Parathyroid adenoma (tissue), 2 donors: ENCODE measurements around the gene RIN3.

Source experiments
- H2AFZ ChIP-seq: fragments of 300-600 bp; sonication (generic); one replicate; pipeline ENCODE4 v1.7.0; 2017; ENCODE audit warnings: antibody characterized with exemption, mild to moderate bottlenecking
- H3K27ac ChIP-seq: fragments of 300-600 bp; sonication (generic); one replicate; pipeline ENCODE4 v1.7.0; 2017
- H3K27me3 ChIP-seq: fragments of 300-600 bp; sonication (generic); one replicate; pipeline ENCODE4 v1.7.0; 2017; ENCODE audit warnings: low read length; ENCODE audit not compliant: control insufficient read depth, insufficient read depth
- H3K36me3 ChIP-seq: fragments of 300-600 bp; sonication (generic); one replicate; pipeline ENCODE4 v1.7.0; 2017; ENCODE audit warnings: low read length; ENCODE audit not compliant: control insufficient read depth, insufficient read depth
- H3K4me1 ChIP-seq: fragments of 300-600 bp; sonication (generic); one replicate; pipeline ENCODE4 v1.7.0; 2017; ENCODE audit warnings: control low read depth
- H3K4me2 ChIP-seq: fragments of 300-600 bp; sonication (generic); one replicate; pipeline ENCODE4 v1.7.0; 2017; ENCODE audit warnings: low read length
- H3K4me3 ChIP-seq: fragments of 300-600 bp; sonication (generic); one replicate; pipeline ENCODE4 v1.7.0; 2017; ENCODE audit warnings: low read depth, low read length
- H3K79me2 ChIP-seq: fragments of 300-600 bp; sonication (generic); one replicate; pipeline ENCODE4 v1.7.0; 2017; ENCODE audit warnings: control low read depth
- H3K9ac ChIP-seq: fragments of 300-600 bp; sonication (generic); one replicate; pipeline ENCODE4 v1.7.0; 2017; ENCODE audit warnings: mild to moderate bottlenecking
- H3K9me3 ChIP-seq: fragments of 300-600 bp; sonication (generic); one replicate; pipeline ENCODE4 v1.7.0; 2017; ENCODE audit warnings: low read length; ENCODE audit not compliant: control insufficient read depth
- TF ChIP-seq, protein P1 (sequence below): fragments of 300-600 bp; sonication (generic); IDR thresholded peaks from one replicate; pipeline ENCODE4 v1.7.0; 2017; ENCODE audit warnings: antibody characterized with exemption, mild to moderate bottlenecking
- donor health status: primary hyperparathyroidism.

The RIN3 gene

DNA sequence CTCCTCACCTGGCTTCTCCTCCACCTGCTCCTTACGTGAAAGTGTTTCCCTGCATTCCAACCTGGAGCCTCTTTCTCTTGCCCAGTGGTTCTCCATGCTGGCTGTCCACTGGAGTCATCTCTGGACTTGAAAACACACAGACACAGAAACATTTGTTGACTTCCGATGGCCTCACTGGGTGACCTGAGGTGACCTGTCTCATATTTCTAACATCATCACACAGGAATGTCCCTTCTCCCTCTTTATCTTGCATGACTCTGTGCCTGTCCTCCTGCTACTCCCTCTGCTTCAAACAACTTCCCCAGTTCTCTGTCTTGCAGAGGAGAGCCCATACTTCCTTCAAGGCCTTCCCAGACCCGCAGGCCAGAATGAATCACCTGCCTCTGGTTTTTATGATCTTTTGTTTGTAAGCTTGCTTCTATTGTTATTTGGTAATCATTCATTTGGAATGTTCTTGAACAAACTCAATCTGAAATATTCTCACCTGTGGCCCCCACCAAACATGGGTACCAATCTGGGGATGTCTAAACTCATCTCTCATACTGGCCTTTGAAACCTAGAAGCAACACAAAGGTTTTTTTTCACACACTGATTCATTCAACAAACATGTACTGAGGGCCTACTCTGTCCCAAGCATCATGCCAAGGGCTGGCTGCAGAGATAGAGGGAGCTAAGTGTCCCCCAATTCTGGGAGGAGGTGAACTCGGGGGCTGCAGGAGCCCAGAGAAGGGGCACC, 9.7 kb upstream of the RIN3 start:
- peak overlapping the region; percentile 73 for H3K27ac ChIP-seq
- no peak overlapping the region for H3K4me3 ChIP-seq
- TF ChIP-seq, protein P1, sequence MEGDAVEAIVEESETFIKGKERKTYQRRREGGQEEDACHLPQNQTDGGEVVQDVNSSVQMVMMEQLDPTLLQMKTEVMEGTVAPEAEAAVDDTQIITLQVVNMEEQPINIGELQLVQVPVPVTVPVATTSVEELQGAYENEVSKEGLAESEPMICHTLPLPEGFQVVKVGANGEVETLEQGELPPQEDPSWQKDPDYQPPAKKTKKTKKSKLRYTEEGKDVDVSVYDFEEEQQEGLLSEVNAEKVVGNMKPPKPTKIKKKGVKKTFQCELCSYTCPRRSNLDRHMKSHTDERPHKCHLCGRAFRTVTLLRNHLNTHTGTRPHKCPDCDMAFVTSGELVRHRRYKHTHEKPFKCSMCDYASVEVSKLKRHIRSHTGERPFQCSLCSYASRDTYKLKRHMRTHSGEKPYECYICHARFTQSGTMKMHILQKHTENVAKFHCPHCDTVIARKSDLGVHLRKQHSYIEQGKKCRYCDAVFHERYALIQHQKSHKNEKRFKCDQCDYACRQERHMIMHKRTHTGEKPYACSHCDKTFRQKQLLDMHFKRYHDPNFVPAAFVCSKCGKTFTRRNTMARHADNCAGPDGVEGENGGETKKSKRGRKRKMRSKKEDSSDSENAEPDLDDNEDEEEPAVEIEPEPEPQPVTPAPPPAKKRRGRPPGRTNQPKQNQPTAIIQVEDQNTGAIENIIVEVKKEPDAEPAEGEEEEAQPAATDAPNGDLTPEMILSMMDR, result no peak

DNA sequence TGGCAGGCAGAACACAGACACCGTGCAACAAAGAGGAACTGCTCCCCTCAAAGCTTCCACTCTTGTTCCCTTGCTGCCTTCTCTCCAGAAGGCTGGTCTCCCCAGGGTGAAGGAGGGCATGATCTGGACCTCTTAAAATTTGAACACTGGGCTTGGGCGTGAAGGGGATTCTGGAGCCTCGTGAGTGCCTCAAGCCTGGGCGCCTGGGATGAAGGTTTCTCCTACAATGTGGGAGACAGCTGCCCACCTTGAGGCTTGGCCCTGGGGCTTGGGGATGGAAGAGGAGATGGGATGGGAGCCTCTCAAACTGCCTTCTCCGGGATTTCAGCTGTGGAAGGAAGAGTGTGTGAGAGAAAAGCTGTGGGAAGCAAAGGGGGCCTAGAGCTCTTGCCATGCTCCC, 7.8 kb upstream of the RIN3 start:
- H3K27ac ChIP-seq, result no peak overlapping the region
- no peak overlapping the region for H3K4me2 ChIP-seq
- H3K9ac ChIP-seq, result no peak overlapping the region
- no peaks in the 10 kb centered on the region for H3K36me3 ChIP-seq
- H3K79me2 ChIP-seq, result no peaks in the 10 kb centered on the region
- H3K4me1 ChIP-seq, result peaks cover 14% of the 10 kb centered on the region
- no peaks in the 10 kb centered on the region for H3K9me3 ChIP-seq
- no peaks in the 10 kb centered on the region for H3K27me3 ChIP-seq
- H3K4me3 ChIP-seq, result no peak overlapping the region
- TF ChIP-seq, protein P1, result no peak
- H2AFZ ChIP-seq, result no peak overlapping the region

More for the DNA sequence above, 9.7 kb upstream of the RIN3 start:
- no peaks in the 10 kb centered on the region for H3K9me3 ChIP-seq
- no peaks in the 10 kb centered on the region for H3K27me3 ChIP-seq
- no peaks in the 10 kb centered on the region for H3K36me3 ChIP-seq
- H3K9ac ChIP-seq, result no peak overlapping the region
- H3K4me1 ChIP-seq, result peaks cover 14% of the 10 kb centered on the region
- H2AFZ ChIP-seq, result peak overlapping the region; percentile 54
- peak overlapping the region; percentile 11 for H3K4me2 ChIP-seq
- H3K79me2 ChIP-seq, result no peaks in the 10 kb centered on the region

DNA sequence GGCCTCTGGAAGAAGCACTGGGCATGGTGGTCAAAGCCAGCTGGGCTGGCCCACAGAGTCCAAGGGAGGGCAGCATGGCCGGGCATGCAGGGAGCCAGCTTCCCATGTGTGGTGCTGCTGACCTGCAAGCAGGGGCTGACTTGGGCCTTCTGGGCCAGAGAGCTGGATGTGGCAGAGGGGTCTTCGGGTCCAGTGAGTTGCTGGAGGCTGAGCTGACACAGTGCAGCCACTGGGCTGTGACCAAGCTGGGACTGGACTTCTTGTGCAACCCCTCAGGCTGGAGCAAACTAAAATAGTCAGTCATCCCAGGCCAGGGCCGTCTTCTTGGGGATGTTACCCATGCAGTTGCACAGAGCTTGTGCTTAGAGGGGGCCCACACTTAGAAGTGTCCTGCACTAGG, 7.3 kb upstream of the RIN3 start:
- no peaks in the 10 kb centered on the region for H3K36me3 ChIP-seq
- no peaks in the 10 kb centered on the region for H3K79me2 ChIP-seq
- H3K9ac ChIP-seq, result no peak overlapping the region
- TF ChIP-seq, protein P1, result no peak
- H3K4me2 ChIP-seq, result no peak overlapping the region
- peaks cover 14% of the 10 kb centered on the region for H3K4me1 ChIP-seq
- H3K27me3 ChIP-seq, result no peaks in the 10 kb centered on the region
- no peak overlapping the region for H3K27ac ChIP-seq
- no peak overlapping the region for H3K4me3 ChIP-seq
- no peaks in the 10 kb centered on the region for H3K9me3 ChIP-seq
- H2AFZ ChIP-seq, result no peak overlapping the region

DNA sequence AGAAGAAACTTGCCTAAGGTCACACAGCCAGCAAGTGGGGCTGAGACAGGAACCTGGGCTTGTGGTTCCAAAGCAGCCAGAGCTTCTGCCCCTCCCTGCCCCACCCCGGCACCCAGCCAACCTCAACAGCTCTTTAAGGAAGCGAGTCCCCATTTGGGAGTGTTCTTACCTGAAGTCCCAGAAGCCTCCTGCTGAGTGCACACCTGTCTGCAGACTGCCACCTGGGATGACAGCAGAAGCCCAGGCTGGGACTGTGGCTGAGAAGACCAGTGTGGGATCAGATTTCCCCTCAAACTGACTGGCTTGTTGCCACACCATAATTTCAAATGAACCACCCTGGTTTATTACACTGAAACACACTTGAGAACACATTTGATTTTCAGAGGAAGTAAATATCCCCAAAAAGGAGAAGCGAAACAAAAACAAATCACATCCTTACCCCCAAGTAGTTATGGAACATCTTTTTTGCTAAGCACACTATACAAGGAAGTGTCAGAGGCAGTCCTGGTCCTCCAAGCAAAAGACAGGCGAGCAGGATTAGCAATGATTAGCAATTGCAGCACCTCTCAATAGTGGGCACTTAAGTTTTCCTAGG, 6.3 kb upstream of the RIN3 start:
- Histone ChIP-seq H2AFZ (no peak overlapping the region), H3K4me2 (no peak overlapping the region), H3K4me1 (peaks cover 14% of the 10 kb centered on the region), H3K27me3 (no peaks in the 10 kb centered on the region), H3K9ac (no peak overlapping the region), H3K4me3 (no peak overlapping the region), H3K79me2 (no peaks in the 10 kb centered on the region), H3K36me3 (no peaks in the 10 kb centered on the region), H3K27ac (no peak overlapping the region), H3K9me3 (no peaks in the 10 kb centered on the region)
- TF ChIP-seq, protein P1, result no peak
